H1 (cell line): ENCODE results near the gene FPR3. TPM values are rescaled to one million over a fixed set of nuclear protein-coding genes. Genes with fewer than 3 reads are reported as not detected.

ENCODE experiments used
- CTCF ChIA-PET: fragments of 300-600 bp; sonication (Branson Sonifier 250); formaldehyde crosslinking; loops from one replicate; lab custom pipeline; 2021; ENCODE audit not compliant: partially characterized antibody; lab: Charles Lee
- POLR2A ChIA-PET: fragments of 300-600 bp; sonication (Branson Sonifier 250); formaldehyde crosslinking; loops from one replicate; lab custom pipeline; 2021; ENCODE audit warnings: inconsistent platforms; ENCODE audit not compliant: partially characterized antibody; lab: Charles Lee
- DNase-seq, 2 experiments: peaks; one replicate each; pipeline versions ENCODE4 v3.0.0 to v3.0.0-alpha.2; 2010 to 2022; ENCODE audit warnings: low spot score in 2 of 2, low read depth in 1 of 2, mixed read lengths in 1 of 2
- FAIRE-seq: peaks from 2 replicates; lab custom pipeline; 2011; peaks lifted over from hg19 to GRCh38; lab: Jason Lieb, UNC
- H2AFZ ChIP-seq: 2 replicates; pipeline ENCODE4 v1.8.1; 2012; ENCODE audit warnings: low read length, inconsistent platforms
- H2AK5ac ChIP-seq: 2 replicates; pipeline ENCODE4 v1.6.1; 2013; ENCODE audit warnings: low read depth, low read length
- H2BK120ac ChIP-seq: replicated peaks from 2 replicates; pipeline ENCODE3; 2013; ENCODE audit warnings: low read depth, low read length, inconsistent platforms
- H2BK12ac ChIP-seq: 2 replicates; pipeline ENCODE4 v1.6.1; 2013; ENCODE audit warnings: low read depth, low read length
- H2BK15ac ChIP-seq: 2 replicates; pipeline ENCODE4 v1.6.1; 2013; ENCODE audit warnings: low read length
- H2BK20ac ChIP-seq: 2 replicates; pipeline ENCODE4 v1.6.1; 2013; ENCODE audit warnings: low read length
- H2BK5ac ChIP-seq: 2 replicates; pipeline ENCODE4 v1.6.1; 2013; ENCODE audit warnings: low read depth, low read length
- H3K14ac ChIP-seq: 2 replicates; pipeline ENCODE4 v1.6.1; 2013; ENCODE audit warnings: inconsistent platforms; ENCODE audit not compliant: insufficient read length
- H3K18ac ChIP-seq: 2 replicates; pipeline ENCODE4 v1.6.1; 2013; ENCODE audit warnings: low read length; ENCODE audit errors: extremely low read depth
- H3K23ac ChIP-seq: 2 replicates; pipeline ENCODE4 v1.6.1; 2013; ENCODE audit warnings: inconsistent platforms; ENCODE audit not compliant: insufficient read length
- H3K23me2 ChIP-seq: 2 replicates; pipeline ENCODE4 v1.6.1; 2013; ENCODE audit warnings: low read depth, low read length
- H3K27ac ChIP-seq: 2 replicates; pipeline ENCODE4 v1.6.1; 2011; ENCODE audit warnings: low read depth, low read length, inconsistent platforms
- H3K27me3 ChIP-seq, 4 experiments: replicated peaks in 1 of 4; 1 replicate in 1 of 4; 2 replicates in 3 of 4; pipeline versions ENCODE4 v1.6.1 to v1.8.1; 2011 to 2013; ENCODE audit warnings: low read length in 3 of 4, mild to moderate bottlenecking in 3 of 4, inconsistent platforms in 2 of 4, mixed read lengths in 2 of 4, moderate library complexity in 1 of 4; ENCODE audit not compliant: control insufficient read depth in 3 of 4, insufficient read depth in 3 of 4; ENCODE audit errors: extremely low read depth in 1 of 4
- H3K36me3 ChIP-seq, 4 experiments: 2 replicates each; pipeline versions ENCODE4 v1.6.1 to v1.8.1; 2011 to 2013; ENCODE audit warnings: mild to moderate bottlenecking in 4 of 4, low read length in 3 of 4, moderate library complexity in 2 of 4, control low read depth in 1 of 4, inconsistent platforms in 1 of 4; ENCODE audit not compliant: insufficient read depth in 4 of 4, control insufficient read depth in 2 of 4
- H3K4ac ChIP-seq: replicated peaks from 2 replicates; pipeline ENCODE3; 2013; ENCODE audit warnings: low read length, low read depth, mixed read lengths, inconsistent platforms; ENCODE audit not compliant: insufficient read length
- H3K4me1 ChIP-seq, 4 experiments: replicated peaks in 1 of 4; 1 replicate in 1 of 4; 2 replicates in 3 of 4; pipeline versions ENCODE4 v1.6.1 to v1.8.1; 2011 to 2013; ENCODE audit warnings: low read length in 3 of 4, inconsistent platforms in 2 of 4, mixed read lengths in 1 of 4; ENCODE audit not compliant: insufficient read depth in 4 of 4, control insufficient read depth in 3 of 4
- H3K4me2 ChIP-seq, 2 experiments: 2 replicates each; pipeline versions ENCODE4 v1.6.1 to v1.8.1; 2011 to 2013; ENCODE audit warnings: low read depth in 2 of 2, low read length in 2 of 2, control low read depth in 1 of 2, inconsistent platforms in 1 of 2, mild to moderate bottlenecking in 1 of 2; ENCODE audit not compliant: insufficient read depth in 1 of 2
- H3K4me3 ChIP-seq, 4 experiments: fragments of 200-600, 300-600 bp in 1 of 4; sonication (generic), shearing (Covaris generic), sonication (Bioruptor Twin) in 1 of 4; 2 replicates each; pipeline versions ENCODE4 v1.5.1 to v1.8.1; 2011 to 2016; ENCODE audit warnings: low read length in 4 of 4, low read depth in 3 of 4, control low read depth in 2 of 4, inconsistent platforms in 2 of 4, mild to moderate bottlenecking in 2 of 4, mixed read lengths in 1 of 4, moderate library complexity in 1 of 4; ENCODE audit not compliant: insufficient read depth in 2 of 4; ENCODE audit errors: extremely low read depth in 1 of 4
- H3K56ac ChIP-seq: replicated peaks from 2 replicates; pipeline ENCODE3; 2013; ENCODE audit warnings: low read depth, mild to moderate bottlenecking, mixed read lengths, low read length, inconsistent platforms; ENCODE audit not compliant: insufficient read length
- H3K79me1 ChIP-seq: 2 replicates; pipeline ENCODE4 v1.6.1; 2013; ENCODE audit warnings: low read depth, low read length, control low read depth
- H3K79me2 ChIP-seq, 2 experiments: 2 replicates each; pipeline versions ENCODE4 v1.6.1 to v1.8.1; 2012 to 2013; ENCODE audit warnings: low read length in 2 of 2, mild to moderate bottlenecking in 2 of 2, inconsistent platforms in 1 of 2; ENCODE audit not compliant: insufficient read depth in 2 of 2, control insufficient read depth in 1 of 2
- H3K9ac ChIP-seq, 4 experiments: replicated peaks in 1 of 4; 1 replicate in 1 of 4; 2 replicates in 3 of 4; pipeline versions ENCODE4 v1.6.1 to v1.8.1; 2011 to 2013; ENCODE audit warnings: low read depth in 3 of 4, low read length in 3 of 4, control low read depth in 2 of 4, mild to moderate bottlenecking in 2 of 4, moderate library complexity in 2 of 4, inconsistent platforms in 1 of 4; ENCODE audit errors: extremely low read depth in 1 of 4
- H3K9me3 ChIP-seq, 2 experiments: 2 replicates each; pipeline versions ENCODE4 v1.6.1 to v1.8.1; 2012 to 2013; ENCODE audit warnings: mild to moderate bottlenecking in 2 of 2, moderate library complexity in 2 of 2, control low read depth in 1 of 2, inconsistent platforms in 1 of 2, low read depth in 1 of 2, low read length in 1 of 2, mixed read lengths in 1 of 2; ENCODE audit not compliant: insufficient read depth in 2 of 2
- H4K20me1 ChIP-seq, 2 experiments: replicated peaks in 1 of 2; 2 replicates each; pipeline versions ENCODE3 to v1.8.1; 2011 to 2013; ENCODE audit warnings: inconsistent platforms in 2 of 2, low read length in 2 of 2, mild to moderate bottlenecking in 1 of 2; ENCODE audit not compliant: insufficient read depth in 2 of 2, control insufficient read depth in 1 of 2
- H4K5ac ChIP-seq: 2 replicates; pipeline ENCODE4 v1.6.1; 2013; ENCODE audit warnings: low read length, low read depth, mixed read lengths, inconsistent platforms; ENCODE audit not compliant: insufficient read length
- H4K8ac ChIP-seq: 2 replicates; pipeline ENCODE4 v1.8.0; 2013; ENCODE audit warnings: mild to moderate bottlenecking, moderate library complexity, low read length, inconsistent platforms; ENCODE audit not compliant: insufficient read depth; ENCODE audit errors: extremely low read depth
- H4K91ac ChIP-seq: replicated peaks from 2 replicates; pipeline ENCODE3; 2013; ENCODE audit warnings: low read length, mixed read lengths, inconsistent platforms; ENCODE audit not compliant: insufficient read length
- WGBS, 2 experiments: shearing (Covaris generic) in 1 of 2; methylation state at CpG; one replicate each; pipeline versions ENCODE4 v1.1.6 to v1.1.7; 2013 to 2015; ENCODE audit warnings: low lambda C conversion rate in 2 of 2, mixed read lengths in 2 of 2, inconsistent platforms in 1 of 2, low coverage in 1 of 2, missing lambda C conversion rate in 1 of 2; ENCODE audit not compliant: insufficient replicate concordance in 2 of 2, insufficient coverage in 1 of 2, insufficient read length in 1 of 2; ENCODE audit errors: extremely low coverage in 1 of 2, missing lambda C conversion rate in 1 of 2; 5-methylcytosine and 5-hydroxymethylcytosine counted together
- polyA plus RNA-seq, 7 experiments: library from polyadenylated mRNA; depleted of rRNA in 3 of 7; stranded (reverse) in 5 of 7; unstranded in 2 of 7; fragments of >200 nt in 5 of 7; fragments of 200-250 nt in 2 of 7; gene quantifications; 1 replicate in 5 of 7; 2 replicates in 1 of 7; 4 replicates in 1 of 7; pipeline versions ENCODE4 v1.2.1 to v1.2.3, GENCODE V29; 2011 to 2013; ENCODE audit warnings: missing spikeins in 2 of 7, mixed read lengths in 2 of 7
- total RNA-seq: library from RNA; stranded (reverse); fragmentation: NEBNext Ultra II Directional; extraction: Animal tissue kit (Norgen Biotek cat#: 25700); gene quantifications from 2 replicates; pipeline ENCODE4 v1.2.1, GENCODE V29; 2021

FPR3 gene
- total and polyA plus RNA-seq, 2 of the 8 experiments (the other 6 are each of a cell fraction or from before 2014, with no cell fraction given), result not detected

GRCh38 chr19:51784922-51785690, 9.9 kb upstream of the FPR3 start:
- no peak for DNase-seq
- H3K23me2 ChIP-seq, result no peaks in the 10 kb centered on the region; the same call in 1 of the 2 replicates
- no peaks in the 10 kb centered on the region; a peak in 1 of 7 replicates for H3K27me3 ChIP-seq
- no peak overlapping the region for H2AFZ ChIP-seq
- no peaks in the 10 kb centered on the region for H4K20me1 ChIP-seq
- H3K27ac ChIP-seq, result no peak overlapping the region
- no peak for FAIRE-seq
- peaks cover 6 to 9% of the 10 kb centered on the region in 2 experiments; a peak in 3 of 4 replicates for H3K9me3 ChIP-seq
- ChIA-PET POLR2A (no interaction called here), CTCF (interaction anchor here (0.9 to 1.6 kb wide), 3 partner anchors 124 to 128 kb away, joined by 3 to 4 read pairs (median 3); no protein-coding TSS in a partner anchor)
- H3K79me2 ChIP-seq, result no peaks in the 10 kb centered on the region
- no peaks in the 10 kb centered on the region for H3K4me1 ChIP-seq
- H3K9ac ChIP-seq, result peak overlapping the region in 1 of 4 experiments; percentile 8; a peak in 1 of 7 replicates
- H3K23ac ChIP-seq, result no peak overlapping the region
- no peaks in the 10 kb centered on the region for H3K36me3 ChIP-seq
- H2AK5ac ChIP-seq, result no peak overlapping the region
- no peak overlapping the region for H3K14ac ChIP-seq
- H3K4me3 ChIP-seq, result no peak overlapping the region
- no peak overlapping the region for H3K18ac ChIP-seq
- H2BK15ac ChIP-seq, result no peak overlapping the region
- no peak overlapping the region for H2BK12ac ChIP-seq
- no peak overlapping the region for H2BK120ac ChIP-seq
- H3K4me2 ChIP-seq, result no peak overlapping the region
- 88% methylated on average over 6 of the region's 6 CpGs; no CpG with 5 or more reads in 1 of the 2 experiments for WGBS, 2 experiments
- H3K79me1 ChIP-seq, result no peaks in the 10 kb centered on the region
- H3K4ac ChIP-seq, result no peak overlapping the region
- no peak overlapping the region for H4K5ac ChIP-seq
- H2BK20ac ChIP-seq, result no peak overlapping the region
- no peak overlapping the region for H2BK5ac ChIP-seq
- H3K56ac ChIP-seq, result no peak overlapping the region
- no peak overlapping the region for H4K8ac ChIP-seq
- H4K91ac ChIP-seq, result no peak overlapping the region
